DMS 273 (cell line): ENCODE results near the gene ASXL2.
A peak's percentile ranks its signal among the peaks of the same experiment; 100 is the strongest.
"Not testable (repeated sequence)": the region's sequence is repeated elsewhere in the genome, so short reads cannot be mapped to it uniquely, and the experiment has no call there.

Source experiments
- DNase-seq: peaks from one replicate; lab custom pipeline; 2025; ENCODE audit not compliant: unreplicated experiment; lab: John Stamatoyannopoulos, UW

The ASXL2 gene

GRCh38 chr2:25742501-25742900 lies 135.8 kb downstream of the ASXL2 start:
- DNase-seq = no peak

- DNase-seq = peak; percentile 38
Measured at GRCh38 chr2:25740810-25741381, 137.4 kb downstream of the ASXL2 start.

- no peak for DNase-seq
Measured at GRCh38 chr2:25738383-25739343, 139.6 kb downstream of the ASXL2 start.

- no peak for DNase-seq
Measured at GRCh38 chr2:25736899-25737515, 141.3 kb downstream of the ASXL2 start.

GRCh38 chr2:25735835-25736234 lies 142.5 kb downstream of the ASXL2 start:
- no peak for DNase-seq

- no peak for DNase-seq
Measured at GRCh38 chr2:25728559-25728958, 149.7 kb downstream of the ASXL2 start.

- DNase-seq = no peak
Measured at GRCh38 chr2:25726522-25726921, 151.8 kb downstream of the ASXL2 start.

GRCh38 chr2:25725877-25726276 lies 152.4 kb downstream of the ASXL2 start:
- no peak for DNase-seq

- DNase-seq = no peak
Measured at GRCh38 chr2:25724756-25725155, 153.5 kb downstream of the ASXL2 start.

GRCh38 chr2:25722224-25722623 lies 156.1 kb downstream of the ASXL2 start:
- DNase-seq = no peak

GRCh38 chr2:25720575-25720974 lies 157.7 kb downstream of the ASXL2 start:
- no peak for DNase-seq

GRCh38 chr2:25714740-25715139 lies 163.5 kb downstream of the ASXL2 start:
- peak; percentile 47 for DNase-seq

- no peak for DNase-seq
Measured at GRCh38 chr2:25712455-25712854, 165.8 kb downstream of the ASXL2 start.

GRCh38 chr2:25711675-25712354 lies 166.5 kb downstream of the ASXL2 start:
- no peak for DNase-seq

- no peak for DNase-seq
Measured at GRCh38 chr2:25710750-25711149, 167.5 kb downstream of the ASXL2 start.

GRCh38 chr2:25709349-25709748 lies 168.9 kb downstream of the ASXL2 start:
- DNase-seq = no peak

- DNase-seq = no peak
Measured at GRCh38 chr2:25707927-25708590, 170.2 kb downstream of the ASXL2 start.

GRCh38 chr2:25705575-25705974 lies 172.7 kb downstream of the ASXL2 start:
- not testable (repeated sequence) for DNase-seq

GRCh38 chr2:25701801-25702200 lies 176.5 kb downstream of the ASXL2 start:
- peak; percentile 33 for DNase-seq

GRCh38 chr2:25700221-25700660 lies 178.0 kb downstream of the ASXL2 start:
- peak; percentile 66 for DNase-seq

- peak; percentile 31 for DNase-seq
Measured at GRCh38 chr2:25699216-25699615, 179.1 kb downstream of the ASXL2 start.
